ENCODE data around the gene TNFSF4.

TNFSF4 gene

DNA sequence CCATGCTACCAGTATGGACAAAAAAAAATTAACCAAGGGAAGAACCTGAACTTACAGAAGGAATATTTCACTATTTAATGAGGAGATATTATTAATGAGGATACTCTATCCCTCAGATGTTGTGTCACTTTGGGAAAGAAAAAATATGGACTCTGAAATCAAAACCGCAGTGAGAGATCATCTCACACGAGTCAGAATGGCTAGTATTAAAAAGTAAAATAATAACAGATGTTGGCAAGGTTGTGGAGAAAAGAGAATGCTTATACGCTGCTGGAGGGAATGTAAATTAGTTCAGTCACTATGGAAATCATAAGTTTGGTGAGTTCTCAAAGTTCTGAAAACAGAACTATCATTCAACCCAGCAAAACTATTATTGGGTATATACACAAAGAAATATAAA is 30.9 kb downstream of the TNFSF4 start:
- DNase-seq = no peak
- Histone ChIP-seq H3K9me3 (ENCODE audit: severe bottlenecking) (peaks cover 12% of the 10 kb centered on the region), H3K27ac (no peak overlapping the region), H3K27me3 (ENCODE audit: insufficient read depth, low read depth, severe bottlenecking) (peaks cover 37% of the 10 kb centered on the region), H3K4me3 (ENCODE audit: low read depth, low read length) (no peak overlapping the region), H3K36me3 (no peaks in the 10 kb centered on the region)
- TF ChIP-seq, protein P1, sequence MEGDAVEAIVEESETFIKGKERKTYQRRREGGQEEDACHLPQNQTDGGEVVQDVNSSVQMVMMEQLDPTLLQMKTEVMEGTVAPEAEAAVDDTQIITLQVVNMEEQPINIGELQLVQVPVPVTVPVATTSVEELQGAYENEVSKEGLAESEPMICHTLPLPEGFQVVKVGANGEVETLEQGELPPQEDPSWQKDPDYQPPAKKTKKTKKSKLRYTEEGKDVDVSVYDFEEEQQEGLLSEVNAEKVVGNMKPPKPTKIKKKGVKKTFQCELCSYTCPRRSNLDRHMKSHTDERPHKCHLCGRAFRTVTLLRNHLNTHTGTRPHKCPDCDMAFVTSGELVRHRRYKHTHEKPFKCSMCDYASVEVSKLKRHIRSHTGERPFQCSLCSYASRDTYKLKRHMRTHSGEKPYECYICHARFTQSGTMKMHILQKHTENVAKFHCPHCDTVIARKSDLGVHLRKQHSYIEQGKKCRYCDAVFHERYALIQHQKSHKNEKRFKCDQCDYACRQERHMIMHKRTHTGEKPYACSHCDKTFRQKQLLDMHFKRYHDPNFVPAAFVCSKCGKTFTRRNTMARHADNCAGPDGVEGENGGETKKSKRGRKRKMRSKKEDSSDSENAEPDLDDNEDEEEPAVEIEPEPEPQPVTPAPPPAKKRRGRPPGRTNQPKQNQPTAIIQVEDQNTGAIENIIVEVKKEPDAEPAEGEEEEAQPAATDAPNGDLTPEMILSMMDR (IDR thresholded peaks at IDR 0.05; ENCODE audit: low read depth, low read length) = no peak

DNA sequence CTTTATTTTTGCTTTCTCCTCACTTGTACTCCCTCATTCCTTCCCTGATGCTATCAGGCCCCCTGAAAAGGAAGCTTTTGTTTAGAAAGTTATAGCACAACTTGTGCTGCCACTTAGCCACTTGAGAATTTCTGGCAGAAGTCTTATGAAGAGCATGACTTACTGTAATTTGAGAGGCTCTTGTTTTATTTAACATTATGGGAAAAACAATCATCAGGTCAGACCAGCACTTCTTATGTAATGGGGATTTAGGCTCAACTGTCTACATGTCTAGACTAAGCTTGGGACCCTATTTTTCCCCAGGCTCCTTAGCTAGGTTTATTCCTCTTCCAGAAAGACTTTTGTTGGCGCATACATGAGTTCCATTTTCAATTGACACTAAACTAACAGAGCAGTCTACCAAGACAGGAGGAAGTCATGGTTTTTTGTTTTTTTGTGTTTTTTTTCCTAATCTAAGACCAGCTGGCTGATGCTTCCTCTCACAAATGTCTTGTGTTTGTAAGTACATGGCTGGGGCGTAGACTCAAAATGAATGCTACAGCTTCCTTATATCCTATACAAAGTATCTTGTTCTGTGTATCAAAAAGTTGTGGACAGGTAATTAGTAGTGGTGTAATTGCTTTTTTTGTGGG is 31.5 kb downstream of the TNFSF4 start:
- no peak overlapping the region for H3K4me3 ChIP-seq (ENCODE audit: low read depth, low read length)
- no peak overlapping the region for H3K27ac ChIP-seq
- peaks cover 31% of the 10 kb centered on the region for H3K27me3 ChIP-seq (ENCODE audit: insufficient read depth, low read depth, severe bottlenecking)
- DNase-seq = no peak
- H3K36me3 ChIP-seq = no peaks in the 10 kb centered on the region
- peaks cover 14% of the 10 kb centered on the region for H3K9me3 ChIP-seq (ENCODE audit: severe bottlenecking)
- TF ChIP-seq, protein P1 (IDR thresholded peaks at IDR 0.05; ENCODE audit: low read depth, low read length) = no peak

DNA sequence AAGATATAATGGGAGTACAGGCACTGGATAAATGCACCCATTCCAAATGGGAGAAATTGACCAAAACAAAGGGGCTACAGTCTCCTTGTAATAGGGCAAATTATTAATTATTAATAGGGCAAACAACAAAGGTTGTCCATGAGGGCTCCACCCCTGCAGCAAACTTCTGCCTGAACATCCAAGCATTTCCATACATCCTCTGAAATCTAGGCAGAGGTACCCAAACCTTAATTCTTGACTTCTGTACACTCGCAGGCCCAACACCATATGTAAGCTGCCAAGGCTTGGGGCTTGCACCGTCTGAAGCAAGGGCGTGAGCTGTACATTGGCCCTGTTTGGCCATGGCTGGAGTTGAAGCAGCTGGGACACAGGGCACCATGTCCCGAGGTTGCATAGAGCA is 33.7 kb downstream of the TNFSF4 start:
- H3K4me3 ChIP-seq (ENCODE audit: low read depth, low read length) = no peak overlapping the region
- DNase-seq = no peak
- no peaks in the 10 kb centered on the region for H3K36me3 ChIP-seq
- H3K9me3 ChIP-seq (ENCODE audit: severe bottlenecking) = peaks cover 14% of the 10 kb centered on the region
- peaks cover 21% of the 10 kb centered on the region for H3K27me3 ChIP-seq (ENCODE audit: insufficient read depth, low read depth, severe bottlenecking)
- H3K27ac ChIP-seq = no peak overlapping the region
- TF ChIP-seq, protein P1 (IDR thresholded peaks at IDR 0.05; ENCODE audit: low read depth, low read length) = no peak

DNA sequence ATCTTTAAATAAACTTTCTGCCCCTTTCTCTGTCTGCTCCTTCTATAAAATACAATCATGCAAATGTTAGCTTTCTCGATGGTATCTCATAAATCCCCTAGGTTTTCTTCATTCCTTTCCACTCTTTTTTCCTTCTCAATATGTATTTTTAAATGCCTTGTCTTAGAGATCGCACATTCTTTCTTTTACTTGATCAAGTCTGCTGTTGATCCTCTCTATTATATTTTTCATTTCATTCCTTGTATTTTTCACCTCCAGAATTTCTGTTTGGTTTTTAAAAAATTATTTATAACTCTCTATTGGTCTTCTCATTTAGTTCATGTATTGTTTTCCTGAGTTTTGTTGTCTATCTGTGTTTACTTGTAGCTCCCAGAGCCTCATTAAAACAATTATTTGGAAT is 36.0 kb downstream of the TNFSF4 start:
- TF ChIP-seq, protein P1 (IDR thresholded peaks at IDR 0.05; ENCODE audit: low read depth, low read length) = no peak
- Histone ChIP-seq H3K9me3 (ENCODE audit: severe bottlenecking) (peaks cover 14% of the 10 kb centered on the region), H3K4me3 (ENCODE audit: low read depth, low read length) (no peak overlapping the region), H3K27ac (no peak overlapping the region), H3K27me3 (ENCODE audit: insufficient read depth, low read depth, severe bottlenecking) (peaks cover 10% of the 10 kb centered on the region), H3K36me3 (no peaks in the 10 kb centered on the region)
- DNase-seq = no peak

DNA sequence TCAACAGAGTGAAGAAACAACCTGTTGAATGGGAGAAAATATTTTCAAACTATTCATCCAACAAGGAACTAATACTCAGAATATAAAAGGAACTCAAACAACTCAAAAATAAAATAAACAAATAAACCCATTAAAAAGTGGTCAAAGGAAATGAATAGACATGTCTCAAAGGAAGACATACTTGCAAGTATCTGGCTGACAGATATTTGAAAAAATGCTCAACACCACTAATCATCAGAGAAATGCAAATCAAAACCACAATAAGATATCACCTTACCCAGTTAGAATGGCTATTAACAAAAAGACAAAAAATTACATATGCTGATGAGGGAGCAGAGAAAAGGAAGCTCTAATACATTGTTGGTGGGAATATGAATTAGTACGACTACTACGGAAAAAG is 38.2 kb downstream of the TNFSF4 start:
- TF ChIP-seq, protein P1 (IDR thresholded peaks at IDR 0.05; ENCODE audit: low read depth, low read length) = no peak
- Histone ChIP-seq H3K27me3 (ENCODE audit: insufficient read depth, low read depth, severe bottlenecking) (no peaks in the 10 kb centered on the region), H3K36me3 (no peaks in the 10 kb centered on the region), H3K27ac (no peak overlapping the region), H3K4me3 (ENCODE audit: low read depth, low read length) (no peak overlapping the region), H3K9me3 (ENCODE audit: severe bottlenecking) (peaks cover 14% of the 10 kb centered on the region)
- DNase-seq = no peak

DNA sequence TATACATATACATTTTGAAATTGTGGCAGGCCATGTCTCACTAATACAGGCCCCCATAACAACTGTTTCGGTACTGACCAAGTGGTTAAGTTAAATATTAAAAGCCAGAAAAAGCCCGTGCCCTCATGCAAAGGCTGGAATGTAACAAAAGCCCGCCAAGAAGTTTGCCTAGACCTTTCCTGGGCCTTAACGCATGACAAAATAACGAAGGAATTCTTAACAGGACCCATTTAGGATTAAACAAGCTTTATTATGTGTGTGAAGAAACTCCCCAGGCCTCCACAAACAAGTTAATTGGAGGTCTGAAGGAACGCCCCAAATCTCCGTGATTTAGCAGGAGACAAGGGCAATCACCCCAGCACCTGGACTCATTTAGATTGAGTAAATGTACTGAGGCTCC is 42.4 kb downstream of the TNFSF4 start:
- Histone ChIP-seq H3K27me3 (ENCODE audit: insufficient read depth, low read depth, severe bottlenecking) (peaks cover 4% of the 10 kb centered on the region), H3K27ac (no peak overlapping the region), H3K9me3 (ENCODE audit: severe bottlenecking) (no peaks in the 10 kb centered on the region), H3K4me3 (ENCODE audit: low read depth, low read length) (no peak overlapping the region), H3K36me3 (no peaks in the 10 kb centered on the region)
- TF ChIP-seq, protein P1 (IDR thresholded peaks at IDR 0.05; ENCODE audit: low read depth, low read length) = no peak
- DNase-seq = no peak

Data from WERI-Rb-1 (cell line).